HepG2 (cell line): ENCODE measurements around the gene TRPC4AP. TPM values are rescaled to one million over a fixed set of nuclear protein-coding genes. Genes with fewer than 3 reads are reported as not detected.
A peak's percentile ranks its signal among the peaks of the same experiment; 100 is the strongest.

ENCODE experiments used
- GABPA ChIP-seq, 2 experiments: IDR thresholded peaks; 2 replicates each; pipeline ENCODE4 v1.6.1; 2011 to 2016; ENCODE audit warnings: low read depth in 2 of 2, low read length in 1 of 2, missing biosample characterization in 1 of 2, missing genetic modification characterization in 1 of 2
- GLI4 ChIP-seq: sonication (generic); formaldehyde crosslinking; IDR thresholded peaks from 2 replicates; pipeline ENCODE4 v1.5.1; 2020; ENCODE audit warnings: missing genetic modification reagents, mild to moderate bottlenecking, moderate library complexity, borderline replicate concordance
- MTF1 ChIP-seq: sonication (generic); formaldehyde crosslinking; IDR thresholded peaks from 2 replicates; pipeline ENCODE4 v1.5.0; 2020; ENCODE audit warnings: missing genetic modification reagents
- PHF21A ChIP-seq: sonication (generic); formaldehyde crosslinking; IDR thresholded peaks from 2 replicates; pipeline ENCODE4 v1.5.0; 2020; ENCODE audit warnings: mild to moderate bottlenecking, missing genetic modification reagents
- RARA ChIP-seq: IDR thresholded peaks from 2 replicates; pipeline ENCODE4 v1.6.1; 2016; ENCODE audit warnings: missing genetic modification reagents, missing compliant biosample characterization
- RORA ChIP-seq: sonication (generic); formaldehyde crosslinking; IDR thresholded peaks from 2 replicates; pipeline ENCODE4 v1.5.0; 2020; ENCODE audit warnings: mild to moderate bottlenecking, missing genetic modification reagents, moderate library complexity
- YEATS4 ChIP-seq: sonication (generic); formaldehyde crosslinking; IDR thresholded peaks from 2 replicates; pipeline ENCODE4 v1.4.0; 2020; ENCODE audit warnings: missing genetic modification reagents, borderline replicate concordance
- ZFP90 ChIP-seq: sonication (generic); formaldehyde crosslinking; IDR thresholded peaks from 2 replicates; pipeline ENCODE4 v1.8.0; 2022; ENCODE audit warnings: missing genetic modification reagents, mild to moderate bottlenecking, inconsistent platforms, borderline replicate concordance
- ZNF282 ChIP-seq: fragments of 450-650 bp; IDR thresholded peaks from 2 replicates; pipeline ENCODE4 v1.6.1; 2018; ENCODE audit not compliant: partially characterized antibody
- ZNF615 ChIP-seq: sonication (generic); formaldehyde crosslinking; IDR thresholded peaks from 2 replicates; pipeline ENCODE4 v1.5.0; 2020; ENCODE audit warnings: mild to moderate bottlenecking, missing genetic modification reagents, borderline replicate concordance
- ZNF703 ChIP-seq: sonication (generic); formaldehyde crosslinking; IDR thresholded peaks from 2 replicates; pipeline ENCODE4 v1.5.1; 2020; ENCODE audit warnings: missing genetic modification reagents, mild to moderate bottlenecking, moderate library complexity, borderline replicate concordance
- ZNF839 ChIP-seq: sonication (generic); formaldehyde crosslinking; IDR thresholded peaks from 2 replicates; pipeline ENCODE4 v1.4.0; 2020; ENCODE audit warnings: missing genetic modification reagents, mild to moderate bottlenecking, borderline replicate concordance
- polyA plus RNA-seq, 8 experiments: library from polyadenylated mRNA; depleted of rRNA in 3 of 8; stranded (reverse) in 7 of 8; unstranded in 1 of 8; fragments of >200 nt; fragmentation: Illumina TruSeq in 4 of 8; extraction: Trizol in 4 of 8; gene quantifications; 2 replicates each; pipeline versions ENCODE4 v1.2.1 to v1.2.3, GENCODE V29; 2011 to 2016; ENCODE audit warnings: low read depth in 4 of 8, missing spikeins in 1 of 8, mixed read lengths in 1 of 8; ENCODE audit not compliant: insufficient read depth in 1 of 8
- total RNA-seq, 5 experiments: library from RNA; depleted of rRNA; stranded (reverse); fragments of >200 nt; fragmentation: Illumina TruSeq; extraction: Trizol; gene quantifications; 2 replicates each; pipeline ENCODE4 v1.2.3, GENCODE V29; 2016; ENCODE audit warnings: low read depth in 1 of 5
- TF ChIP-seq, protein P1 (sequence below): sonication (generic); formaldehyde crosslinking; IDR thresholded peaks from 2 replicates; pipeline ENCODE4 v1.8.0; 2022; ENCODE audit warnings: missing genetic modification reagents, mild to moderate bottlenecking, inconsistent platforms, borderline replicate concordance
- TF ChIP-seq, protein P2 (sequence below): IDR thresholded peaks from 2 replicates; pipeline ENCODE4 v1.4.0; 2020; ENCODE audit warnings: mild to moderate bottlenecking, missing genetic modification reagents
- TF ChIP-seq, protein P3 (sequence below): sonication (generic); formaldehyde crosslinking; conservative IDR thresholded peaks from 2 replicates; pipeline ENCODE4 v1.8.1; 2023; ENCODE audit warnings: missing genetic modification reagents
- TF ChIP-seq, protein P4 (sequence below): sonication (generic); IDR thresholded peaks from 2 replicates; pipeline ENCODE4 v1.6.1; 2016; ENCODE audit warnings: low read depth, borderline replicate concordance
- TF ChIP-seq, protein P5 (sequence below): sonication (generic); formaldehyde crosslinking; IDR thresholded peaks from 2 replicates; pipeline ENCODE4 v1.4.0; 2020; ENCODE audit warnings: missing genetic modification reagents

The TRPC4AP gene
- total and polyA plus RNA-seq, 2 of the 13 experiments (the other 11 are each of a cell fraction or from before 2014, with no cell fraction given): 136 to 137 TPM

DNA sequence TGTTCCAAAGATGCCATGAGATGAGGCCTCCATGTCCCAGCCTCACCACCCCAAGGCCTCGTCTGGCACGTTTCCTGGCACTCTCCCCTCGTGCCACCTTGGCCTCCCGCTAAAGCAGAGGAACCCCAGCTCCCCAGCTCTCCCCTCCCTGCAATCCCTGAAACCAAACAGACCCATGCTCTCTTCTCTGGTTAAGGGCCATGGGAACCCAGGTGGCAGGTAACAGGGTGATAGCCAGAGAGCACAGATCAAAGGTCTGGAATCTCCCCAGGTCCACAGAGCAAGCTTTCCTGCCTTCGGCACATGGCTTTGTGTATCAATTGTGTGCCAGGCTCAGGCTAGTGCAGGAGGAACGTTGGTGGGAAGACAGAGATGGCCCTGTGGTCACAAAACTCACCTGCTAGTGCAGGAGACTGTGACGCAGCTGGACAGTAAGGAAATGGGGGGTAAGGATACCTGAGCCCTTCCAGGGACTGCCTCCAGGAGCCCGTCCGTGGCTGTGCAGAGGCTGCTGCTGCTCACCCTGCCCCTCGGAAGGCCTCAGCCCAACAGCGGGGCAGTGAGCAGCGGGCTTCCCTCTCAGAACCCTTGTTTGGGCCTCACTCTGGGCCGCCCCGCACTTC is 98.0 kb downstream of the TRPC4AP start (continued):
- TF ChIP-seq ZNF839 (CRISPR knock-in tag): 0 out of 2 replicates have a peak, but pooled peaks have one; percentile 40
- TF ChIP-seq, protein P1, sequence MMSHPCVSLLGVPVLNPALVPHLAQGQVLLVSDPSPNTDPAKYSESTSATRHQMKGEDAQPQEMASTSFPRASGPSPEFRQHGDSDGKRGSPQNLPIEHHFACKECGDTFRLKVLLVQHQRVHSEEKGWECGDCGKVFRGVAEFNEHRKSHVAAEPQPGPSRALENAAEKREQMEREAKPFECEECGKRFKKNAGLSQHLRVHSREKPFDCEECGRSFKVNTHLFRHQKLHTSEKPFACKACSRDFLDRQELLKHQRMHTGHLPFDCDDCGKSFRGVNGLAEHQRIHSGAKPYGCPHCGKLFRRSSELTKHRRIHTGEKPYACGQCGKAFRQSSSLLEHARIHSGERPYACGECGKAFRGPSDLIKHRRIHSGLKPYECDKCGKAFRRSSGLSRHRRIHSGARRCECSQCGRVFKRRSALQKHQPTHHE (CRISPR knock-in tag): no peak
- TF ChIP-seq YEATS4: peak; percentile 50; the same call in 1 of the 2 replicates
- no peak for TF ChIP-seq RORA (CRISPR knock-in tag)
- TF ChIP-seq ZNF282: no peak
- TF ChIP-seq, protein P2, sequence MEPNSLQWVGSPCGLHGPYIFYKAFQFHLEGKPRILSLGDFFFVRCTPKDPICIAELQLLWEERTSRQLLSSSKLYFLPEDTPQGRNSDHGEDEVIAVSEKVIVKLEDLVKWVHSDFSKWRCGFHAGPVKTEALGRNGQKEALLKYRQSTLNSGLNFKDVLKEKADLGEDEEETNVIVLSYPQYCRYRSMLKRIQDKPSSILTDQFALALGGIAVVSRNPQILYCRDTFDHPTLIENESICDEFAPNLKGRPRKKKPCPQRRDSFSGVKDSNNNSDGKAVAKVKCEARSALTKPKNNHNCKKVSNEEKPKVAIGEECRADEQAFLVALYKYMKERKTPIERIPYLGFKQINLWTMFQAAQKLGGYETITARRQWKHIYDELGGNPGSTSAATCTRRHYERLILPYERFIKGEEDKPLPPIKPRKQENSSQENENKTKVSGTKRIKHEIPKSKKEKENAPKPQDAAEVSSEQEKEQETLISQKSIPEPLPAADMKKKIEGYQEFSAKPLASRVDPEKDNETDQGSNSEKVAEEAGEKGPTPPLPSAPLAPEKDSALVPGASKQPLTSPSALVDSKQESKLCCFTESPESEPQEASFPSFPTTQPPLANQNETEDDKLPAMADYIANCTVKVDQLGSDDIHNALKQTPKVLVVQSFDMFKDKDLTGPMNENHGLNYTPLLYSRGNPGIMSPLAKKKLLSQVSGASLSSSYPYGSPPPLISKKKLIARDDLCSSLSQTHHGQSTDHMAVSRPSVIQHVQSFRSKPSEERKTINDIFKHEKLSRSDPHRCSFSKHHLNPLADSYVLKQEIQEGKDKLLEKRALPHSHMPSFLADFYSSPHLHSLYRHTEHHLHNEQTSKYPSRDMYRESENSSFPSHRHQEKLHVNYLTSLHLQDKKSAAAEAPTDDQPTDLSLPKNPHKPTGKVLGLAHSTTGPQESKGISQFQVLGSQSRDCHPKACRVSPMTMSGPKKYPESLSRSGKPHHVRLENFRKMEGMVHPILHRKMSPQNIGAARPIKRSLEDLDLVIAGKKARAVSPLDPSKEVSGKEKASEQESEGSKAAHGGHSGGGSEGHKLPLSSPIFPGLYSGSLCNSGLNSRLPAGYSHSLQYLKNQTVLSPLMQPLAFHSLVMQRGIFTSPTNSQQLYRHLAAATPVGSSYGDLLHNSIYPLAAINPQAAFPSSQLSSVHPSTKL (CRISPR knock-in tag): peak; percentile 58
- TF ChIP-seq, protein P3, sequence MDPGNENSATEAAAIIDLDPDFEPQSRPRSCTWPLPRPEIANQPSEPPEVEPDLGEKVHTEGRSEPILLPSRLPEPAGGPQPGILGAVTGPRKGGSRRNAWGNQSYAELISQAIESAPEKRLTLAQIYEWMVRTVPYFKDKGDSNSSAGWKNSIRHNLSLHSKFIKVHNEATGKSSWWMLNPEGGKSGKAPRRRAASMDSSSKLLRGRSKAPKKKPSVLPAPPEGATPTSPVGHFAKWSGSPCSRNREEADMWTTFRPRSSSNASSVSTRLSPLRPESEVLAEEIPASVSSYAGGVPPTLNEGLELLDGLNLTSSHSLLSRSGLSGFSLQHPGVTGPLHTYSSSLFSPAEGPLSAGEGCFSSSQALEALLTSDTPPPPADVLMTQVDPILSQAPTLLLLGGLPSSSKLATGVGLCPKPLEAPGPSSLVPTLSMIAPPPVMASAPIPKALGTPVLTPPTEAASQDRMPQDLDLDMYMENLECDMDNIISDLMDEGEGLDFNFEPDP (CRISPR knock-in tag): 0 out of 2 replicates have a peak, but pooled peaks have one; percentile 39
- TF ChIP-seq PHF21A (CRISPR knock-in tag): no peak
- TF ChIP-seq RARA: peak; percentile 41; the same call in 1 of the 2 replicates
- TF ChIP-seq ZFP90 (CRISPR knock-in tag): no peak
- TF ChIP-seq MTF1: no peak
- TF ChIP-seq GABPA (IDR thresholded peaks at IDR 0.05; ENCODE audit: low read depth, low read length): no peak
- no peak for TF ChIP-seq GABPA (CRISPR knock-in tag; IDR thresholded peaks at IDR 0.05; ENCODE audit: low read depth)
- TF ChIP-seq ZNF615: no peak
- TF ChIP-seq, protein P4, sequence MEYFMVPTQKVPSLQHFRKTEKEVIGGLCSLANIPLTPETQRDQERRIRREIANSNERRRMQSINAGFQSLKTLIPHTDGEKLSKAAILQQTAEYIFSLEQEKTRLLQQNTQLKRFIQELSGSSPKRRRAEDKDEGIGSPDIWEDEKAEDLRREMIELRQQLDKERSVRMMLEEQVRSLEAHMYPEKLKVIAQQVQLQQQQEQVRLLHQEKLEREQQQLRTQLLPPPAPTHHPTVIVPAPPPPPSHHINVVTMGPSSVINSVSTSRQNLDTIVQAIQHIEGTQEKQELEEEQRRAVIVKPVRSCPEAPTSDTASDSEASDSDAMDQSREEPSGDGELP: peak; percentile 35; the same call in 1 of the 2 replicates
- TF ChIP-seq GLI4: no peak
- TF ChIP-seq, protein P5, sequence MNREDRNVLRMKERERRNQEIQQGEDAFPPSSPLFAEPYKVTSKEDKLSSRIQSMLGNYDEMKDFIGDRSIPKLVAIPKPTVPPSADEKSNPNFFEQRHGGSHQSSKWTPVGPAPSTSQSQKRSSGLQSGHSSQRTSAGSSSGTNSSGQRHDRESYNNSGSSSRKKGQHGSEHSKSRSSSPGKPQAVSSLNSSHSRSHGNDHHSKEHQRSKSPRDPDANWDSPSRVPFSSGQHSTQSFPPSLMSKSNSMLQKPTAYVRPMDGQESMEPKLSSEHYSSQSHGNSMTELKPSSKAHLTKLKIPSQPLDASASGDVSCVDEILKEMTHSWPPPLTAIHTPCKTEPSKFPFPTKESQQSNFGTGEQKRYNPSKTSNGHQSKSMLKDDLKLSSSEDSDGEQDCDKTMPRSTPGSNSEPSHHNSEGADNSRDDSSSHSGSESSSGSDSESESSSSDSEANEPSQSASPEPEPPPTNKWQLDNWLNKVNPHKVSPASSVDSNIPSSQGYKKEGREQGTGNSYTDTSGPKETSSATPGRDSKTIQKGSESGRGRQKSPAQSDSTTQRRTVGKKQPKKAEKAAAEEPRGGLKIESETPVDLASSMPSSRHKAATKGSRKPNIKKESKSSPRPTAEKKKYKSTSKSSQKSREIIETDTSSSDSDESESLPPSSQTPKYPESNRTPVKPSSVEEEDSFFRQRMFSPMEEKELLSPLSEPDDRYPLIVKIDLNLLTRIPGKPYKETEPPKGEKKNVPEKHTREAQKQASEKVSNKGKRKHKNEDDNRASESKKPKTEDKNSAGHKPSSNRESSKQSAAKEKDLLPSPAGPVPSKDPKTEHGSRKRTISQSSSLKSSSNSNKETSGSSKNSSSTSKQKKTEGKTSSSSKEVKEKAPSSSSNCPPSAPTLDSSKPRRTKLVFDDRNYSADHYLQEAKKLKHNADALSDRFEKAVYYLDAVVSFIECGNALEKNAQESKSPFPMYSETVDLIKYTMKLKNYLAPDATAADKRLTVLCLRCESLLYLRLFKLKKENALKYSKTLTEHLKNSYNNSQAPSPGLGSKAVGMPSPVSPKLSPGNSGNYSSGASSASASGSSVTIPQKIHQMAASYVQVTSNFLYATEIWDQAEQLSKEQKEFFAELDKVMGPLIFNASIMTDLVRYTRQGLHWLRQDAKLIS (CRISPR knock-in tag): no peak
- TF ChIP-seq ZNF703 (CRISPR knock-in tag): no peak
